GM10248 (cell line): Measurements from ENCODE around the gene CAMKK2.

ENCODE experiments used
- CTCF ChIA-PET: fragments of 300-600 bp; sonication (Branson Sonifier 250); formaldehyde crosslinking; extraction: SDS; loops from one replicate; lab custom pipeline; 2021; ENCODE audit warnings: antibody characterized with exemption; lab: Yijun Ruan, JAX
- POLR2A ChIA-PET: fragments of 350-650 bp; sonication (Branson Sonifier 250); formaldehyde crosslinking; extraction: SDS; loops from one replicate; lab custom pipeline; 2020; ENCODE audit warnings: antibody characterized with exemption; lab: Yijun Ruan, JAX
- DNase-seq: peaks from one replicate; pipeline ENCODE4 v3.0.0; 2012; ENCODE audit errors: extremely low spot score
- CTCF ChIP-seq: IDR thresholded peaks from 2 replicates; pipeline ENCODE4 v1.5.1; 2012; ENCODE audit warnings: mild to moderate bottlenecking, low read depth; ENCODE audit errors: extremely low read depth, missing control alignments, control extremely low read depth

The CAMKK2 gene

DNA sequence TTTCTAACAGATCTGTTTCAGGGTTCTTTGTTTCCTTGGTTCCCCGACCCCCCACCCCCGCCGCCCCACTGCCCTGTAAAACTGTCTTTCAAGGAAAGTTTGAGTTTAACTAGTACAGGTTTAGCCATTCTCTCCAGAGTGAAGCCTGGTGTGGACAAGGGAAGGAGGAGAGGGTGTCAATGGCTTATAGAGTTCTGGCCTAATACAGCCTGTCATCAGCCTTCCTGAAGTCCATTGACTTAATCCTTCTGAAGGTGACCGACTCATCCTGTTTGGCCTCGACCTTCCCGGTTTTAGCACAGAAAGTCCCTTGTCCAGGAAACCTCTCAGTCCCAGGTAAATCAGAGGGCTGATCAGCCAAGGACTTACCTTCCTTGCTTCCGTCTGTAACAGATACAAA, 97.6 kb downstream of the CAMKK2 start:
- CTCF ChIA-PET: no interaction called here
- TF ChIP-seq CTCF: no peak
- POLR2A ChIA-PET: no interaction called here

DNA sequence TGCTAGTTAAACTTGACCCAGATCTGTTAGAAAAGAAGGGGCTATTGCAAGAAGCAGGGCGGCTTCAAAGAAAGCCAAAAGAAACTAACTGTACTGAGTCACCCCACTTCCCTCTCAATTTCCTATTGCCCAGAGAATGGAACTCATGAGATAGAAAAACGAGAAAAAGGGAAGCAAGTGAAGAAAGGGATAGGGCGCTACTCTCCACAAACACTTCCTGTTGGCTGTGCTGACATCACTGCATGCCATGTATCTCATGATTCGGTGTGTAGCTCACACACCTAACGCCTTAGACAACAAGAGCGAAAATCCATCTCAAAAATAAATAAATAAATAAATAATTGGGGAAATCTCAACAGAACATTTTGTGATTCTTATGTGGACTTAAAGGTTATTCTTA, 99.6 kb downstream of the CAMKK2 start:
- ChIA-PET POLR2A (interaction anchor here (0.5 kb wide), 1 partner anchor 905 kb away, joined by 8 read pairs; the partner anchor contains the start of gene RNU4-2), CTCF (interaction anchor here (1.0 kb wide), 1 partner anchor 10 kb away, joined by 3 read pairs; no protein-coding TSS in a partner anchor)
- TF ChIP-seq CTCF: no peak
- no peak for DNase-seq

More for the DNA sequence above, 97.6 kb downstream of the CAMKK2 start:
- no peak for DNase-seq

- CTCF ChIA-PET: interaction anchor here (1.0 to 1.1 kb wide), 2 partner anchors 9 to 39 kb away, joined by 3 read pairs; no protein-coding TSS in a partner anchor
- POLR2A ChIA-PET: no interaction called here
- DNase-seq: no peak
These were observed 105.4 kb downstream of the CAMKK2 start for GRCh38 chr12:121191151-121191550.

GRCh38 chr12:121190523-121191031, 105.9 kb downstream of the CAMKK2 start:
- no peak for TF ChIP-seq CTCF
- POLR2A ChIA-PET: interaction anchor here (0.6 kb wide), 1 partner anchor 106 kb away, joined by 3 read pairs; the partner anchor contains the start of gene CAMKK2
- CTCF ChIA-PET: interaction anchor here (1.1 kb wide), 1 partner anchor 39 kb away, joined by 3 read pairs; no protein-coding TSS in a partner anchor
- DNase-seq: no peak

More at GRCh38 chr12:121191151-121191550, 105.4 kb downstream of the CAMKK2 start:
- no peak for TF ChIP-seq CTCF

DNA sequence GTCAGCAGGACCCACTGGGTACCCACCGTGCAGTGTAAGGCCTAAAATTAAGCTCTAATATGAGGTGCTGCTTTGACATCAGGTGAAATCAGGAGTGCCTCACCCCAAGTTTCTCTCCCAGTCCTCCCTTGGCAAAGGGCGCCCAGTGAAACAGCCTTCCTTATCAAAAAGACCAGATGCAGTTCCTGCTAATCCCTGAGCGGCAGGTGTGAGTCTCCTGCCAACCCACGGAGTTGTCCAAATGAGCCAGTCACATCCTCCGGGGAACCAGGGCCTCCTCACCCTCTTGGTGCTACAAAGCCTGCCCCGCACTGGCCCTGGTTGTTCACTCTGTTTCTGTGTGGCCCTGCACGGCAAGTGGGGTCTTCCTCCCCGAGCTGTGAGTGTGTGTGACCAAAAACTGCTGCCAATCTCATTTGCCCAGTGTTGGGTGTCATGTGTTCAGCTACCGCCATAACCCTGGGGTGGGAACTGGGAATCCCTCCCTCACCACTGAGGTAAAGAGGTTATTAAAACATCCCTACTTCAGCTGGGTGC, 106.8 kb downstream of the CAMKK2 start:
- ChIA-PET CTCF (interaction anchor here (0.9 kb wide), 1 partner anchor 13 kb away, joined by 3 read pairs; no protein-coding TSS in a partner anchor), POLR2A (no interaction called here)

GRCh38 chr12:121189131-121189530, 107.4 kb downstream of the CAMKK2 start:
- ChIA-PET CTCF (interaction anchor here (0.9 kb wide), 1 partner anchor 13 kb away, joined by 3 read pairs; no protein-coding TSS in a partner anchor), POLR2A (no interaction called here)
- TF ChIP-seq CTCF: no peak
- no peak for DNase-seq

More for the DNA sequence above, 106.8 kb downstream of the CAMKK2 start:
- DNase-seq: no peak
- TF ChIP-seq CTCF: no peak
